Limb (tissue), 2 donors: ENCODE data around the gene MRPL4.

Source experiments
- DNase-seq, 2 donors: peaks; one replicate each; pipeline ENCODE4 v3.0.0-alpha.2; 2016; ENCODE audit errors: extremely low spot score in 2 of 2

The MRPL4 gene

GRCh38 chr19:10251792-10252694, at the start of gene MRPL4:
Gene MRPL4, plus strand, starts transcription at chr19:10252214. Its CDS starts 40 bp downstream, at chr19:10252254.
- peak; percentile 96 to 100 for DNase-seq

- no peak for DNase-seq
Observed at GRCh38 chr19:10203686-10204085, 48.3 kb upstream of the MRPL4 start.

GRCh38 chr19:10205636-10206035, 46.4 kb upstream of the MRPL4 start:
- DNase-seq = no peak

GRCh38 chr19:10206226-10206885, 45.7 kb upstream of the MRPL4 start:
- no peak for DNase-seq

GRCh38 chr19:10207026-10207425, 45.0 kb upstream of the MRPL4 start:
- DNase-seq = no peak

- DNase-seq = no peak
Observed at GRCh38 chr19:10209315-10209714, 42.7 kb upstream of the MRPL4 start.

GRCh38 chr19:10211061-10211460, 41.0 kb upstream of the MRPL4 start:
- DNase-seq = no peak

GRCh38 chr19:10211691-10212090, 40.3 kb upstream of the MRPL4 start:
- DNase-seq = no peak

- DNase-seq = no peak
Observed at GRCh38 chr19:10214784-10215183, 37.2 kb upstream of the MRPL4 start.

GRCh38 chr19:10217085-10217484, 34.9 kb upstream of the MRPL4 start:
- no peak for DNase-seq

GRCh38 chr19:10219678-10220077, 32.3 kb upstream of the MRPL4 start:
- no peak for DNase-seq

GRCh38 chr19:10220695-10221094, 31.3 kb upstream of the MRPL4 start:
- DNase-seq = no peak

- DNase-seq = no peak
Observed at GRCh38 chr19:10222201-10222890, 29.7 kb upstream of the MRPL4 start.

GRCh38 chr19:10223488-10224213, 28.4 kb upstream of the MRPL4 start:
- no peak for DNase-seq

- DNase-seq = no peak
Observed at GRCh38 chr19:10224337-10224736, 27.7 kb upstream of the MRPL4 start.

GRCh38 chr19:10226021-10226375, 26.0 kb upstream of the MRPL4 start:
- DNase-seq = no peak

- peak; percentile 85 to 91 for DNase-seq
Observed at GRCh38 chr19:10226376-10227025, 25.5 kb upstream of the MRPL4 start.

GRCh38 chr19:10227026-10227971, 24.7 kb upstream of the MRPL4 start:
- peak; percentile 65 to 72 for DNase-seq

GRCh38 chr19:10228393-10228792, 23.6 kb upstream of the MRPL4 start:
- DNase-seq = no peak

- DNase-seq = no peak
Observed at GRCh38 chr19:10228920-10229319, 23.1 kb upstream of the MRPL4 start.
